ENCODE results near the gene TSPAN18.

TSPAN18 gene

GRCh38 chr11:44737245-44738085, 10.7 kb downstream of the TSPAN18 start:
- DNase-seq (ENCODE audit: low read depth in 2 of 2): no peak

GRCh38 chr11:44738791-44739190, 12.0 kb downstream of the TSPAN18 start:
- no peak for DNase-seq (ENCODE audit: low read depth in 2 of 2)

GRCh38 chr11:44740967-44741366, 14.2 kb downstream of the TSPAN18 start:
- no peak for DNase-seq (ENCODE audit: low read depth in 2 of 2)

- DNase-seq (ENCODE audit: low read depth in 2 of 2): no peak
Measured at GRCh38 chr11:44741976-44742375, 15.2 kb downstream of the TSPAN18 start.

GRCh38 chr11:44742508-44743246, 15.9 kb downstream of the TSPAN18 start:
- DNase-seq (ENCODE audit: low read depth in 2 of 2): no peak

GRCh38 chr11:44743326-44743725, 16.6 kb downstream of the TSPAN18 start:
- no peak for DNase-seq (ENCODE audit: low read depth in 2 of 2)

- DNase-seq (ENCODE audit: low read depth in 2 of 2): no peak
Measured at GRCh38 chr11:44743959-44744557, 17.3 kb downstream of the TSPAN18 start.

- no peak for DNase-seq (ENCODE audit: low read depth in 2 of 2)
Measured at GRCh38 chr11:44746894-44747293, 20.1 kb downstream of the TSPAN18 start.

- DNase-seq (ENCODE audit: low read depth in 2 of 2): no peak
Measured at GRCh38 chr11:44747316-44747715, 20.6 kb downstream of the TSPAN18 start.

GRCh38 chr11:44747836-44748235, 21.1 kb downstream of the TSPAN18 start:
- DNase-seq (ENCODE audit: low read depth in 2 of 2): no peak

- DNase-seq (ENCODE audit: low read depth in 2 of 2): no peak
Measured at GRCh38 chr11:44748606-44749005, 21.8 kb downstream of the TSPAN18 start.

- no peak for DNase-seq (ENCODE audit: low read depth in 2 of 2)
Measured at GRCh38 chr11:44749189-44749588, 22.4 kb downstream of the TSPAN18 start.

- no peak for DNase-seq (ENCODE audit: low read depth in 2 of 2)
Measured at GRCh38 chr11:44750551-44751465, 24.0 kb downstream of the TSPAN18 start.

GRCh38 chr11:44752300-44752699, 25.5 kb downstream of the TSPAN18 start:
- DNase-seq (ENCODE audit: low read depth in 2 of 2): no peak

GRCh38 chr11:44752713-44753112, 26.0 kb downstream of the TSPAN18 start:
- no peak for DNase-seq (ENCODE audit: low read depth in 2 of 2)

- DNase-seq (ENCODE audit: low read depth in 2 of 2): no peak
Measured at GRCh38 chr11:44753961-44754645, 27.3 kb downstream of the TSPAN18 start.

GRCh38 chr11:44754876-44755555, 28.3 kb downstream of the TSPAN18 start:
- DNase-seq (ENCODE audit: low read depth in 2 of 2): no peak

- no peak for DNase-seq (ENCODE audit: low read depth in 2 of 2)
Measured at GRCh38 chr11:44755556-44756523, 29.1 kb downstream of the TSPAN18 start.

GRCh38 chr11:44758983-44759382, 32.2 kb downstream of the TSPAN18 start:
- DNase-seq (ENCODE audit: low read depth in 2 of 2): no peak

Data from stimulated activated CD4-positive, alpha-beta T cell treated with anti-CD3 and anti-CD28 coated beads, Interleukin-15, amount 100 ng/mL, for 48 hours (primary cell).